ENCODE results near the gene MEGF6.

MEGF6 gene

DNA sequence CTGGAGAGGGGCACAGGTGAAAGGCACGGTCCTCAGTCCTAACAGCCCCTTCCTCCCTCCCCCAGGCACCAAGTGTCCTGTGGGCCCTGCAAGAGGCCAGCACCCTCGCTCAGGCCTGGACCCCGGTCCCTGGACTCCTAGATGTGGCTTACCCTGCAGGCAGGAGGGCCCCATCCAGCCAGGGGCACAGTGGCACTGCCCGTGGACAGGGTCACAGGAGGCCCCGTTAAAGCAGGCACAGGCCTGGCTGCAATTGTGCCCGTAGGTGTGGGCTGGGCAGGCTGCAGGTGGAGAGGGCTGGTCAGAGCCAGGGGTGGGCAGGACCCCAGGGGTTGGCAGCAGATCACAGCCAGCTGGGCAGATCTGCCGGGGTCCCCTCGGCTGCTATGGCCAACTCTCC, 112.3 kb downstream of the MEGF6 start:
- DNase-seq = no peak

DNA sequence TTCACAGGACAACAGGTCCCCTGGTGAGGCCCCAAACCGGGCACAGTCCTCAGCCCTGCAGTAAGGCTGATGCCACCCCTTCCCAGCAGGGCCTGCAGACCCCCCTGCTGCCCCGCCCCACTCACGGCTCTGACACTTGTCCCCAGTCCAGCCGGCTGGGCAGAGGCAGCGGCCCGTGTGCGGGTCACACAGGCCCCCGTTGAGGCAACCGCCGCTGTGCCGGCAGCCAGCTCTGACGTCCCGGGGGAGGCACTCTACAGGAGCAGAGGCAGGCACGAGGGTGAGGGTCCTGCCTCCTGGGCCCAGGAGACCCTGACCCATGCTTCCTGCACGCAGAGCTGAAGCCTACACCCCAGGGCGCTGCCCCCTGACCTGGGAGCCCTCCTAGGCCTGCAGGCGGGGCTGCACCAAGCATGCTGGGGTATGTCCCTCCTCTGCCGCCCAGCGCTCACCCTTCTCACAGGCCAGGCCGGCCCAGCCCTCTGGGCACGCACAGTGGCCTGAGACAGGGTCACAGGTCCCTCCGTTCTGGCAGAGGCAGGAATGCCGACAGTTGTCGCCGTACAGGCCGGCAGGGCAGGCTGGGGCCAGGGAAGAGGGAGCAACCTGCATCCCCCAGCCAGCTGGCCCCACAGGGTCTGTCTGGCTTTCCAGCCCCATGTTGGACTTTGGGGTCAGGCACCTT, 112.9 kb downstream of the MEGF6 start:
- DNase-seq = no peak

- DNase-seq = no peak
Observed at GRCh38 chr1:3497521-3497920, 113.8 kb downstream of the MEGF6 start.

DNA sequence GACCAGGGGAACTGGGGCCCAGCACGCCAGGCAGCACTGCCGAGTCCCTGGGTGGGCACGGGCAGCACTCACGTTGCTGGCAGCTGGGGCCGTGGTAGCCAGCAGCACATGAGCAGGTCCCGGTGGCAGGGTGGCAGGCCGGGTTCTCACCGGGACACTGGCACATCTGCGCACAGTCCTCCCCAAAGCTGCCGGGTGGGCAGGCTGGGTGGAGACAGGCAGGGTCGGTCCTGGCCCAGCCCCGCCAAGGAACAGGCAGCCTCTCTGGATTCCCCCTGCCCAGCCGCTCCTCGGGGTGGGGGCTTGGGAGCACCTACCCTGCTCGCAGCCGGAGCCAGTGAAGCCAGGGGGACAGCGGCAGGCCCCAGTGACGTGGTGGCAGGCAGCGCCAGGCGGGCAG, 114.4 kb downstream of the MEGF6 start:
- DNase-seq = no peak

DNA sequence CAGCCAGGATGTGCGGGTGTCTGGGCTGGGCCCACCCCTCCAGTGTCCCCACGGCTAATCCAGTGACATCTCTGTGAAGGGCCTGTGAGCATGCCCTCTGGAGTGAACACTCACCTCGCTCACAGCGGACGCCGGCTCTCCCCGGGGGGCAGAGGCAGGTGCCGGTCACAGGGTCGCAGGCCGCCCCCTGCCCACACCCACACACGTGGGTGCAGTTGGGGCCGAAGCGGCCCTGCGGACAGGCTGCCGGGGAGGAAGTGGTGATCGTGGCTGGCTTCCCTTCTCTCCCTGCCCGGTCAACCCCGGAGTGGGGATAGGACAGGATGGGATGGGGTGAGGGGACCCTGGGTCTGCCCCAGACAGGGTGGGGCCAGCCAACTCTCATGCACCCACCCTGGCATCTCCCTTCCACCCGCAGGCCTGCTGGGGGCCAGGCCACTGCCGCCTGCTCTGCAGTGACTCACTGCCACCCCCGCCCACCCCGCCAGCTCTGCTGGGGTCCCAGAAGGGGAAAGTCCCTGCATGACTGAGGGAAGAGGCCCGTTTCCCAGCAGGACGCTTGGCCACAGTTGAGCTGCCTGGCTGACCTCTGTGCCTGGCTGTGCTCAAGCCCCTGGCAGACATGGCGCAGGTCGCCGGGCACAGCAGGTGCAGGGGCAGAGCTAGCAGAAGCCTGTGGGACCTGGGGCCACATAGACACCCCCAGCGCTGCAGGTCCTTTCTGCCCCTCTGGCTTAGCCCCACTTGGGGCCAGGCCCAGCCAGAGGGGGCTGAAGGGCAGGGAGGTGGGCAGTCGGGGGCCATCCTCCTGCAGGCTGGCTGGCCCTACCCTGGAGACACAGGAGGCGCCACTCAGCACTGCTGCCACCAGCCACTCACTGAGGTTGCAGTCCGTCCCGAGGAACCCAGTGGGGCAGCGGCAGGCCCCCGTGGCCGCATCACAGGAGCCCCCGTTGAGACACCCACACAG, 115.2 kb downstream of the MEGF6 start:
- no peak for DNase-seq

DNA sequence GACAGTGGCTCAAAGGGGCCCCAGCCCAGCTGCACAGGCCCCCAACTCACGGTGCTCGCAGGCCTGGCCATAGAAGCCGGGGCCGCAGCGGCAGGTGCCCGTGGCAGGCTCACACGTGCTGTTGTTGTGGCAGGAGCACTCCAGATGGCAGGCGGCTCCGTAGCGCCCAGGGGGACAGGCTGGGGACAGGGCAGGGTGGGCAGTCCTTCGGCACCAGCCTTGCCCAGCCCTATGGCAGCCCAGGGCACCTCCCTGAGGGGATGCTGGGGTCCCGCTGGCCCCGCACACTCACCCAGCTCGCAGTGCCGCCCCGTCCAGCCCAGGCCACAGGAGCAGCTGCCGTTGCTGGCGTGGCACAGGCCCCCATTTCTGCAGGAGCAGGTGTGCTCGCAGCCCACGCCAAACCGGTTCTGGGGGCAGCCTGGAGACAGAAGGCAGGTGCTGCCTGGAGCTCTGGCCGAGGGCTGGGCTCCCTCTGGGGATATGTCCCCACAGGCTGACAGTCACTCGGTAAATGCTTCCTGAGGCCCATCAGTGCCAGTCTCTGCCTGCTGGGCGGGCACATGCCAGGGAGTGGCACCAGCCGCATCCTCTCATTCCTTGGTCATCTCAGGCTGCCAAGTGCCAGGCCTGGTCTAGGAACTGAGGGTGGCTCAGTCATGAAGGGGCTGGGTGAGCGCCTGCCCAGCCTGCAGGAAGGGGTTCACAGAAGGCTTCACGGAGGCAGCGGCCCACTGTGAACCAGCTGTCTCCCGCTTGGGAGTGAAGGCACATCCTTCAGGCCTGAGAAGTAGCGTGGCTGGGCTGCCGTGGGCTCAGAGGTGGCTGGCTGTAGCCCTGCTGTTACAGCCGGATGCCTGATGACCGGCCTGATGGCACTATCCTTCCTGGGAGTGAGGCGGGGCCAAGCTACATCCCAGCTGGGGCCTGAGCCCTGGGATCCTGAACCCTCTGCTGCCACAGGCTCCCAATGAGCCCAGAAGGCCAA, 116.7 kb downstream of the MEGF6 start:
- no peak for DNase-seq

DNA sequence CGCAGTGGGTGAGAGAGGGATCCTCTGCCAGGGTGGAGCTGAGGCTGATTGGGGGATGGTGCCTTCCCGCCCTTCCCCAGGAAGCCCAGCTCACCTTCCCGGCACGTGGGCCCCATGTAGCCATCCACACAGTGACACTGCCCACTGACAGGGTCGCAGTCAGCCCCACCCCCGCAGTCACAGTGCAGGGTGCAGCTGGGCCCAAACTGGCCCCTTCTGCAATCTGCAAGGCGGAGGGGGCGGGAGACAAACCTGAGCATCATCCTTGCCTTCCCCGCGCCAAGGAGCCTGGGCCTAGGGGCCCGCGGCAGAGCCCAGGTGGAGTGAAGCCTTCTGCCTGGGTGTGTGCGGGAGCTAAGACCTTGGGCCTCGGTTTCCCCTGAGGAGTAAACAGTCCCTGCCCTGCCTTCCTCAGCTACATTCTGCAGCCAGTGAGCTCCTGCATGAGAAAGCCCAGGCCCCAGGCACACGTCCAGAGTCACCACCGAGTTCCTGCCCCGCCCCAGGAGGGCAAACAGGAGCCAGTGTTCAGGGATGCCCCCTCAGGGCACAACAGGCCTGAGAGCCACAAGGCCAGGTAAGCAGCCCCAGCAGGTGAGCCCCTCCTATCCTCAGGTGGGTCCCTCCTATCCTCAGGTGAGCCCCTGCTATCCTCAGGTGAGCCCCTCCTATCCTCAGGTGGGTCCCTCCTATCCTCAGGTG, 118.6 kb downstream of the MEGF6 start:
- no peak for DNase-seq

DNA sequence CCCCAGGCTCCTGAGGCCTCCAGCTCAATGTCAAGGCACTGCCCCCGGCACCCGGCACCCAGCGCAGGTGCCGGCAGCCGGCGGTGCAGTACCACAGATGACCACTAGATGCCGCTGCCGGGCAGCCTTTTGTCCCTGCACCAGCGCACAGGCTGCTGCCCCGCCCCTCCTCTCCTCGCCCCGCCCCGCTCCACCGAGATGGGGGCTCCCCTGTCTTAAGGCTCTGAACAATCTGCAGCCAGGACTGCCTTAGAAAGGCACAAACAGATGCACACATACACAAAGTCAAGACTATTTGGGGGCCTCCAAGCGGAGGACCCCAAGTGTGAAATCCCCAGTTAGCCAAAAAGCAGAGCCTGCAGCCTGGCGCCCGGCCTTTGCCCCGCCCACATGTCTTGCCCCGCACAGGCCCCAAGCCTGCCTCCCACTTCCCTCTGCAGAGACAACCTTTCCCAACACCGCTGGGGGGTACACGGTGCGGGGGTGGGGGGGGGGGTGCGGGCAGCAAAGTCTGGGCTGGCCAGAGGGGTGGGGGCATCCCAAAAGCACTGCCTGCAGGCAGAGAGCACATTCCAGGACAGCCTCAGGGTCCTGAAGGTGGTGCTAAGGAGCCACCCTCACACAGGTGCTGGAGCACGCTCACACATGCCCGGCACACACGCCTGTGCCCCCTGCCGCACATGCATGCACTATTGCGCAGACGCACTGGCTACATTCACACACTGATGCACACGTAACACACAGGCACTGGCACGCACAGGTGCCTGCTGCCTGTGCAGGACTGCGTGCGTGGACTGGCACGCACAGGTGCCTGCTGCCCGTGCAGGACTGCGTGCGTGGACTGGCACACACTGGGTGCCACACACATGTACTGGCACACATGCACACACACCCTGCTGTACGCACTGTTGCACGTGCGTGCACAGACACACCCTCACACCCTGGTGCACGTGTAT, 119.7 kb downstream of the MEGF6 start:
- DNase-seq = peak; percentile 16

GRCh38 chr1:3490046-3490745, 121.1 kb downstream of the MEGF6 start:
- no peak for DNase-seq

DNA sequence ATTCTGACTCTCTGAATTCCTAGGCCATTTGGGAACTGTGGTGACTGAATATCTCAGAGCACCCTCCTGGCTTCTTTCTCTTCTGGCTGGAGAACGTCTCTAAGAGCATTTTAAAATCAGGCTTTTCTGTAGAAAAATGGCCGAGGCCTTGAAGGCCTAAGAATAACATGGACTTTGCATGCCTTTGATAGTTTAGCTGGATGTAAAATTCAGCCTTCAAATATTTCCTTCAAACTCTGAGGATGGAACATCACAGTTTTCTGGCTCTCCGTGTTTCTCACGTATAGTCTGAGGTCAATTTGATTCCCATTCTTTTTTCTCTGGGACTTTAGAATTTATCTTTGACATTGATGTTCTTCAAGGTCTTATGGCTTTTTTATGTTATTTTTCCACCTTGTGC, 122.9 kb downstream of the MEGF6 start:
- DNase-seq = no peak

GRCh38 chr1:3485016-3485415, 126.3 kb downstream of the MEGF6 start:
- no peak for DNase-seq

- DNase-seq = no peak
Observed at GRCh38 chr1:3483801-3484444, 127.4 kb downstream of the MEGF6 start.

- no peak for DNase-seq
Observed at GRCh38 chr1:3483380-3483779, 127.9 kb downstream of the MEGF6 start.

- DNase-seq = no peak
Observed at GRCh38 chr1:3482378-3482849, 128.9 kb downstream of the MEGF6 start.

- no peak for DNase-seq
Observed at GRCh38 chr1:3481836-3482375, 129.4 kb downstream of the MEGF6 start.

DNA sequence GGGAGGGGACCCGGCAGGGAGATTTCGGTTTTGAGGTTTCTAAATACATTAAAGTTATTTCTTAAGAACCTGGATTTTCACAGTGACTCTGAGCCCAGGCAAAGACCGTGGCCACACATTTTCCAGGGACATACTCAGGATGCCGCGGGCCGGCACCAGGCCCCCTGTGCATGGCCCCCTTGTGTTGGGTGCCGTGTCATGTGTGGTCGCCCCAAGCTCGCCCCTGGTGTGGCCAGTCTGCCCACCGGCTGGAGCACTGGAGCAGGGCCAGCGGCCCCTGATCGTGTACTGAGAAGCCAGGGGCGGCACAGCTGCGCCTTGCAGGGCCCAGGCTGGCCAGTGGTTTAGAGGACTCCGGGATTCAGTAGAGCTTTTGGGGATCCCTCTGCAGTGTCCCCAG, 130.3 kb downstream of the MEGF6 start:
- DNase-seq = no peak

DNA sequence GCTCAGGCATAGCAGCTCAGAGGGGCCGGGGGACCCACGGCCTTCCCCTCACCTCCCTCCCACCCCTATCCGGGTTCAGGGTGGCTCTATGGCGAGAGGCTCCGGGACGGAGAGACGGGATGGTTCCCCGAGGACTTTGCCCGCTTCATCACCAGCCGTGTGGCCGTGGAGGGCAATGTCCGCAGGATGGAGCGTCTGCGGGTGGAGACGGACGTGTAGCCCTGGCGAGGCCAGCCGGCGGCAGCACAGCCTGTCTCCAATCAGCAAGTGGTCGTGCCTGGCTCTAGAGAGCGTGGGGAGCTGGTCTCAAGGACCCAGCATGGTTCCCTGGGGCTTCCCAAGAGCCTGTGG, 131.0 kb downstream of the MEGF6 start:
- DNase-seq = no peak

- no peak for DNase-seq
Observed at GRCh38 chr1:3479511-3480368, 131.6 kb downstream of the MEGF6 start.

- no peak for DNase-seq
Observed at GRCh38 chr1:3478187-3478586, 133.1 kb downstream of the MEGF6 start.
